ENCODE data around the gene FBLIM1.

DNA sequence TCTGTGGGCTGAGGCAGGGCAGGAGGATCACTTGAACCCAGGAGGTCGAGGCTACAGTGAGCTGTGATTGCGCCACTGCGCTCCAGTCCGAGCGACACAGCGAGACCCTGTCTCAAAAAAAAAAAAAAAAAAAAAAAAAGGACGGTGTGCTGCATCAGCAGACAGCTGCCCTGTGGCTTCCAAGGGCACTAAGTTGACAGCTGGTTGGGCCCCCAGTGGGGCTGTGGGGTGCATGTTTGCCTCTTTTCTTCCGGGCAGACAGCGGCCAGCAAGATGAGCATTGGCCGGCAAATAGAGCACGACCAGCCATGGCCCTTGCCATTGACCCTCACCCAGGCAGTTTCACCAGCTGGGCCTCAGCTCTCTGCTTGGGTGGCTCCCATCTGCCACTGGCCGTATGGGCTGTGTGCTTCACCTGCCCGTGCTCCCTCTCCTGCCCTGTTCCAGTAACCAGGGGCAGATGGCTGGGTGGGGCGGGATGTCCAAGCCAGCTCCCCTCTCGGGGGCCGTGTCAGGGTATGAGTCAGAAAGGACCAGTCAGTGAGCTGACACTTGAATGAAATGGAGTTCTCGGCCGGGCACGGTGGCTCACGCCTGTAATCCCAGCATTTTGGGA lies 34.9 kb upstream of the FBLIM1 start:
- TF ChIP-seq, protein P1, sequence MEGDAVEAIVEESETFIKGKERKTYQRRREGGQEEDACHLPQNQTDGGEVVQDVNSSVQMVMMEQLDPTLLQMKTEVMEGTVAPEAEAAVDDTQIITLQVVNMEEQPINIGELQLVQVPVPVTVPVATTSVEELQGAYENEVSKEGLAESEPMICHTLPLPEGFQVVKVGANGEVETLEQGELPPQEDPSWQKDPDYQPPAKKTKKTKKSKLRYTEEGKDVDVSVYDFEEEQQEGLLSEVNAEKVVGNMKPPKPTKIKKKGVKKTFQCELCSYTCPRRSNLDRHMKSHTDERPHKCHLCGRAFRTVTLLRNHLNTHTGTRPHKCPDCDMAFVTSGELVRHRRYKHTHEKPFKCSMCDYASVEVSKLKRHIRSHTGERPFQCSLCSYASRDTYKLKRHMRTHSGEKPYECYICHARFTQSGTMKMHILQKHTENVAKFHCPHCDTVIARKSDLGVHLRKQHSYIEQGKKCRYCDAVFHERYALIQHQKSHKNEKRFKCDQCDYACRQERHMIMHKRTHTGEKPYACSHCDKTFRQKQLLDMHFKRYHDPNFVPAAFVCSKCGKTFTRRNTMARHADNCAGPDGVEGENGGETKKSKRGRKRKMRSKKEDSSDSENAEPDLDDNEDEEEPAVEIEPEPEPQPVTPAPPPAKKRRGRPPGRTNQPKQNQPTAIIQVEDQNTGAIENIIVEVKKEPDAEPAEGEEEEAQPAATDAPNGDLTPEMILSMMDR (IDR thresholded peaks at IDR 0.05) = no peak
- no peak for TF ChIP-seq POLR2A (IDR thresholded peaks at IDR 0.05)

Data from Peyer's patch (tissue), 4 donors.